Uterus (tissue), 2 donors: ENCODE measurements around the gene WDR86.

Experiments used
- POLR2A ChIP-seq, 2 donors: fragments of 450-650 bp; IDR thresholded peaks; one replicate each; pipeline ENCODE4 v1.6.1; 2016; ENCODE audit warnings: antibody characterized with exemption in 2 of 2, mild to moderate bottlenecking in 1 of 2, moderate library complexity in 1 of 2
- TF ChIP-seq, protein P1 (sequence below), 4 experiments: fragments of 200-600 bp in 2 of 4; fragments of 450-650 bp in 2 of 4; sonication (generic) in 2 of 4; IDR thresholded peaks; one replicate each; pipeline ENCODE4 v1.5.1; 2016 to 2019; ENCODE audit warnings: antibody characterized with exemption in 4 of 4, mild to moderate bottlenecking in 2 of 4, moderate library complexity in 1 of 4

- TF ChIP-seq POLR2A (IDR thresholded peaks at IDR 0.05): no peak
- TF ChIP-seq, protein P1, sequence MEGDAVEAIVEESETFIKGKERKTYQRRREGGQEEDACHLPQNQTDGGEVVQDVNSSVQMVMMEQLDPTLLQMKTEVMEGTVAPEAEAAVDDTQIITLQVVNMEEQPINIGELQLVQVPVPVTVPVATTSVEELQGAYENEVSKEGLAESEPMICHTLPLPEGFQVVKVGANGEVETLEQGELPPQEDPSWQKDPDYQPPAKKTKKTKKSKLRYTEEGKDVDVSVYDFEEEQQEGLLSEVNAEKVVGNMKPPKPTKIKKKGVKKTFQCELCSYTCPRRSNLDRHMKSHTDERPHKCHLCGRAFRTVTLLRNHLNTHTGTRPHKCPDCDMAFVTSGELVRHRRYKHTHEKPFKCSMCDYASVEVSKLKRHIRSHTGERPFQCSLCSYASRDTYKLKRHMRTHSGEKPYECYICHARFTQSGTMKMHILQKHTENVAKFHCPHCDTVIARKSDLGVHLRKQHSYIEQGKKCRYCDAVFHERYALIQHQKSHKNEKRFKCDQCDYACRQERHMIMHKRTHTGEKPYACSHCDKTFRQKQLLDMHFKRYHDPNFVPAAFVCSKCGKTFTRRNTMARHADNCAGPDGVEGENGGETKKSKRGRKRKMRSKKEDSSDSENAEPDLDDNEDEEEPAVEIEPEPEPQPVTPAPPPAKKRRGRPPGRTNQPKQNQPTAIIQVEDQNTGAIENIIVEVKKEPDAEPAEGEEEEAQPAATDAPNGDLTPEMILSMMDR (IDR thresholded peaks at IDR 0.05): no peak
Observed at GRCh38 chr7:151405056-151405455, 4.8 kb downstream of the WDR86 start.
